HCT116 (cell line): ENCODE results near the gene EFS. TPM values are rescaled to one million over a fixed set of nuclear protein-coding genes. Genes with fewer than 3 reads are reported as not detected.
A peak's percentile ranks its signal among the peaks of the same experiment; 100 is the strongest.

Experiments used
- ATAC-seq: fragments of 200-7000 bp; cut with Tn5 transposase; 2 replicates; pipeline ENCODE4 v1.9.1; 2020; ENCODE audit warnings: mild to moderate bottlenecking, moderate library complexity
- BruUV-seq: library from RNA; stranded (reverse); fragments of 400-500 nt; replicated peaks from 2 replicates; lab custom pipeline; 2021; lab: Mats Ljungman, UMichigan
- CTCF ChIA-PET: fragments of 300-600 bp; sonication (Branson Sonifier 250); formaldehyde crosslinking; loops from one replicate; lab custom pipeline; 2021; ENCODE audit warnings: antibody characterized with exemption; lab: Charles Lee
- POLR2A ChIA-PET: fragments of 300-600, 350-600 bp; sonication (Branson Sonifier 250); formaldehyde crosslinking; loops from one replicate; lab custom pipeline; 2021; ENCODE audit warnings: antibody characterized with exemption; lab: Charles Lee
- RAD21 ChIA-PET, 2 experiments: fragments of 300-600 bp; sonication (Branson Sonifier 250); formaldehyde crosslinking; loops; one replicate each; lab custom pipeline; 2023; ENCODE audit warnings: low total read pairs in 2 of 2; ENCODE audit not compliant: uncharacterized antibody in 2 of 2, unreplicated experiment in 2 of 2, low non-redundant PET in 1 of 2; lab: Charles Lee
- DNase-seq: peaks from one replicate; pipeline ENCODE4 v3.0.0-alpha.2; 2010; ENCODE audit warnings: low read depth, low spot score
- H2AFZ ChIP-seq: fragments of 200-600 bp; shearing (Covaris generic), sonication (generic); 2 replicates; pipeline ENCODE4 v1.6.1; 2017; ENCODE audit warnings: low read depth, mixed run types, mixed read lengths, antibody characterized with exemption, low read length; ENCODE audit not compliant: poor library complexity, severe bottlenecking
- H3K27ac ChIP-seq: 2 replicates; pipeline ENCODE4 v1.5.1; 2012; ENCODE audit warnings: low read depth, low read length
- H3K27me3 ChIP-seq: fragments of 200-600 bp; sonication (generic); 2 replicates; pipeline ENCODE4 v1.6.1; 2016; ENCODE audit warnings: mixed run types, low read length, mixed read lengths; ENCODE audit not compliant: insufficient read depth
- H3K36me3 ChIP-seq, 2 experiments: fragments of 200-500 bp in 1 of 2; fragments of 200-600 bp in 1 of 2; sonication (Bioruptor generic) in 1 of 2; sonication (generic) in 1 of 2; 2 replicates each; pipeline versions ENCODE4 v1.5.1 to v1.6.1; 2014 to 2016; ENCODE audit warnings: low read length in 2 of 2, inconsistent platforms in 1 of 2, mixed read lengths in 1 of 2, mixed run types in 1 of 2; ENCODE audit not compliant: insufficient read depth in 2 of 2, control insufficient read depth in 1 of 2
- H3K4me1 ChIP-seq, 2 experiments: fragments of 200-600 bp in 1 of 2; sonication (generic) in 1 of 2; 2 replicates each; pipeline versions ENCODE4 v1.5.1 to v1.6.1; 2012 to 2017; ENCODE audit warnings: low read length in 2 of 2, inconsistent platforms in 1 of 2, mild to moderate bottlenecking in 1 of 2, mixed read lengths in 1 of 2, mixed run types in 1 of 2, moderate library complexity in 1 of 2; ENCODE audit not compliant: insufficient read depth in 2 of 2, control insufficient read depth in 1 of 2
- H3K4me2 ChIP-seq: fragments of 200-600 bp; sonication (generic); 2 replicates; pipeline ENCODE4 v1.6.1; 2017; ENCODE audit warnings: mixed run types, low read length, mixed read lengths
- H3K4me3 ChIP-seq, 2 experiments: fragments of 200-600 bp in 1 of 2; sonication (generic) in 1 of 2; replicated peaks in 1 of 2; 2 replicates each; pipeline ENCODE4 v1.5.1; 2011 to 2016; ENCODE audit warnings: low read length in 2 of 2, control low read depth in 1 of 2, low read depth in 1 of 2, mild to moderate bottlenecking in 1 of 2, mixed read lengths in 1 of 2, mixed run types in 1 of 2
- H3K79me2 ChIP-seq: fragments of 200-600 bp; sonication (generic); 2 replicates; pipeline ENCODE4 v1.6.1; 2017; ENCODE audit warnings: mild to moderate bottlenecking, mixed run types, low read length, moderate library complexity, mixed read lengths; ENCODE audit not compliant: insufficient read depth
- H3K9ac ChIP-seq: fragments of 200-600 bp; sonication (generic); 2 replicates; pipeline ENCODE4 v1.6.1; 2016; ENCODE audit warnings: low read length, mixed read lengths
- H3K9me2 ChIP-seq: fragments of 200-600 bp; sonication (generic), shearing (Covaris generic); 2 replicates; pipeline ENCODE4 v1.6.1; 2017; ENCODE audit warnings: mixed run types, mild to moderate bottlenecking, moderate library complexity; ENCODE audit not compliant: insufficient read depth
- H3K9me3 ChIP-seq, 2 experiments: fragments of 200-500 bp in 1 of 2; fragments of 200-600 bp in 1 of 2; sonication (Bioruptor generic) in 1 of 2; sonication (generic) in 1 of 2; 2 replicates each; pipeline ENCODE4 v1.6.1; 2014 to 2017; ENCODE audit warnings: low read length in 2 of 2, mixed read lengths in 2 of 2, inconsistent platforms in 1 of 2, low read depth in 1 of 2, mild to moderate bottlenecking in 1 of 2, mixed run types in 1 of 2, moderate library complexity in 1 of 2; ENCODE audit not compliant: control insufficient read depth in 1 of 2, insufficient read depth in 1 of 2
- H4K20me1 ChIP-seq: fragments of 200-600 bp; sonication (generic), shearing (Covaris generic); 2 replicates; pipeline ENCODE4 v1.6.1; 2017; ENCODE audit warnings: mixed run types, mild to moderate bottlenecking, moderate library complexity; ENCODE audit not compliant: insufficient read depth
- CBX3 ChIP-seq: IDR thresholded peaks from 2 replicates; pipeline ENCODE4 v1.6.1; 2012; ENCODE audit warnings: low read depth
- CEBPB ChIP-seq: IDR thresholded peaks from 2 replicates; pipeline ENCODE4 v1.6.1; 2012; ENCODE audit warnings: low read depth
- FOSL1 ChIP-seq: IDR thresholded peaks from 2 replicates; pipeline ENCODE4 v1.6.1; 2012; ENCODE audit warnings: low read depth
- JUND ChIP-seq: IDR thresholded peaks from 2 replicates; pipeline ENCODE4 v1.6.1; 2012
- MAX ChIP-seq: IDR thresholded peaks from 2 replicates; pipeline ENCODE4 v1.6.1; 2012
- POLR2A ChIP-seq: IDR thresholded peaks from 2 replicates; pipeline ENCODE4 v1.7.0; 2011; ENCODE audit warnings: borderline replicate concordance; ENCODE audit not compliant: insufficient read depth, insufficient read length; ENCODE audit errors: extremely low read depth
- POLR2AphosphoS5 ChIP-seq: IDR thresholded peaks from 2 replicates; pipeline ENCODE4 v1.6.1; 2011; ENCODE audit warnings: mild to moderate bottlenecking, low read depth, low read length, moderate library complexity
- YY1 ChIP-seq: IDR thresholded peaks from 2 replicates; pipeline ENCODE4 v1.6.1; 2011; ENCODE audit warnings: low read length, low read depth, moderate library complexity, mild to moderate bottlenecking; ENCODE audit not compliant: insufficient replicate concordance; ENCODE audit errors: extremely low read depth
- ZFX ChIP-seq: fragments of 450-650 bp; IDR thresholded peaks from 2 replicates; pipeline ENCODE4 v1.6.1; 2017
- intact Hi-C: fragments of 100-400 bp; cut with micrococcal nuclease; formaldehyde crosslinking; loops from 2 replicates; pipeline ENCODE4 v1.10.0; 2022
- total RNA-seq: library from RNA; stranded (reverse); gene quantifications from one replicate; pipeline ENCODE4 v1.2.1, GENCODE V29; 2021; ENCODE audit not compliant: unreplicated experiment
- TF ChIP-seq, protein P1 (sequence below): IDR thresholded peaks from 2 replicates; pipeline ENCODE4 v1.6.1; 2011; ENCODE audit warnings: mild to moderate bottlenecking, low read length, moderate library complexity; ENCODE audit not compliant: insufficient replicate concordance; ENCODE audit errors: extremely low read depth
- TF ChIP-seq, protein P2 (sequence below), 3 experiments: fragments of 200-600 bp in 1 of 3; sonication (generic) in 1 of 3; IDR thresholded peaks in 2 of 3; conservative IDR thresholded peaks in 1 of 3; 2 replicates each; pipeline ENCODE4 v1.5.1; 2012 to 2017; ENCODE audit warnings: low read depth in 2 of 3, low read length in 2 of 3, antibody characterized with exemption in 1 of 3, borderline replicate concordance in 1 of 3, control low read depth in 1 of 3, mild to moderate bottlenecking in 1 of 3, mixed read lengths in 1 of 3, mixed run types in 1 of 3, moderate library complexity in 1 of 3; ENCODE audit not compliant: insufficient read depth in 1 of 3

The EFS gene
- total RNA-seq, 1 experiment from 2014 or later, result 0.10 TPM

DNA sequence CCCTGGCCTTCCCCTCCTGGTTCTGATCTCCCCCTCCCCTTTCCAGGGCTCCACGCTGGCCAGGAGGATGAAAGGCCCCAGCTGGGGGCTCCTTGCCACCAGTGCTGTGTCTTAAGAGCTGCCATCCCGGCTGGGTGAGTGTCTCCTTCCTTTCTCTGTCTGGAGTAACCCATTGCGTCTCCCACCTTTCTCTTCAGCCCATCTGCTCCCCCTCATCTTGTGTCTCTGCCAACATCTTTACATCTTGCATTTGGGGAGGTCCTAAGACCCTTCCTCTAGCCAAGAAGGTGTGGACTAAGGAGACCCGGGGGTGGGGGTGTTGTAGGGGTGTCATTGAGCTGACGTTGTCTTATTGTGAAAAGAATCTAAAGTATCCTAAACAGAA is 57.8 kb downstream of the EFS start:
- Histone ChIP-seq H3K9me2 (no peaks in the 10 kb centered on the region), H2AFZ (no peak overlapping the region), H3K9ac (peak overlapping the region; percentile 81), H3K27ac (peak overlapping the region; percentile 79), H3K27me3 (no peaks in the 10 kb centered on the region), H3K4me2 (peak overlapping the region; percentile 92), H3K4me3 (peak overlapping the region; percentile 76 to 99), H3K79me2 (peaks cover 54% of the 10 kb centered on the region), H4K20me1 (no peaks in the 10 kb centered on the region), H3K9me3 (no peaks in the 10 kb centered on the region), H3K36me3 (peaks cover 24 to 39% of the 10 kb centered on the region in 2 experiments), H3K4me1 (peaks cover 19 to 36% of the 10 kb centered on the region in 2 experiments)
- intact Hi-C loops, result loop anchor here (10.0 kb wide), 1 partner anchor 322 kb away; the partner anchor contains the start of gene AJUBA
- DNase-seq, result no peak
- no TSS peak for BruUV-seq
- ChIA-PET POLR2A (interaction anchor here (0.6 to 2.4 kb wide), 6 partner anchors 12 to 238 kb away, joined by 3 to 21 read pairs (median 6); partner anchors contain the start of genes ACIN1, C14orf119, HOMEZ and PABPN1), RAD21 (interaction anchor here in 1 of 2 experiments (1.4 kb wide), 1 partner anchor 15 kb away, joined by 8 read pairs; the partner anchor contains the start of gene PABPN1), CTCF (interaction anchor here (0.6 to 2.4 kb wide), 4 partner anchors 14 to 726 kb away, joined by 3 to 15 read pairs (median 4); partner anchors contain the start of gene PABPN1)
- ATAC-seq, result no peak; the same call in 1 of the 2 replicates
- no peak for TF ChIP-seq POLR2AphosphoS5
- peak; percentile 75 for TF ChIP-seq ZFX
- TF ChIP-seq CBX3, result no peak

- TF ChIP-seq, protein P1, sequence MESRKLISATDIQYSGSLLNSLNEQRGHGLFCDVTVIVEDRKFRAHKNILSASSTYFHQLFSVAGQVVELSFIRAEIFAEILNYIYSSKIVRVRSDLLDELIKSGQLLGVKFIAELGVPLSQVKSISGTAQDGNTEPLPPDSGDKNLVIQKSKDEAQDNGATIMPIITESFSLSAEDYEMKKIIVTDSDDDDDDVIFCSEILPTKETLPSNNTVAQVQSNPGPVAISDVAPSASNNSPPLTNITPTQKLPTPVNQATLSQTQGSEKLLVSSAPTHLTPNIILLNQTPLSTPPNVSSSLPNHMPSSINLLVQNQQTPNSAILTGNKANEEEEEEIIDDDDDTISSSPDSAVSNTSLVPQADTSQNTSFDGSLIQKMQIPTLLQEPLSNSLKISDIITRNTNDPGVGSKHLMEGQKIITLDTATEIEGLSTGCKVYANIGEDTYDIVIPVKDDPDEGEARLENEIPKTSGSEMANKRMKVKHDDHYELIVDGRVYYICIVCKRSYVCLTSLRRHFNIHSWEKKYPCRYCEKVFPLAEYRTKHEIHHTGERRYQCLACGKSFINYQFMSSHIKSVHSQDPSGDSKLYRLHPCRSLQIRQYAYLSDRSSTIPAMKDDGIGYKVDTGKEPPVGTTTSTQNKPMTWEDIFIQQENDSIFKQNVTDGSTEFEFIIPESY, result no peak
- peak; percentile 64 for TF ChIP-seq POLR2A
- TF ChIP-seq YY1, result peak; percentile 83
- TF ChIP-seq MAX, result no peak
- no peak for TF ChIP-seq CEBPB
- peak; percentile 89 for TF ChIP-seq ZFX
- peak; percentile 89 for TF ChIP-seq POLR2AphosphoS5
- TF ChIP-seq JUND, result no peak
- TF ChIP-seq, protein P2, sequence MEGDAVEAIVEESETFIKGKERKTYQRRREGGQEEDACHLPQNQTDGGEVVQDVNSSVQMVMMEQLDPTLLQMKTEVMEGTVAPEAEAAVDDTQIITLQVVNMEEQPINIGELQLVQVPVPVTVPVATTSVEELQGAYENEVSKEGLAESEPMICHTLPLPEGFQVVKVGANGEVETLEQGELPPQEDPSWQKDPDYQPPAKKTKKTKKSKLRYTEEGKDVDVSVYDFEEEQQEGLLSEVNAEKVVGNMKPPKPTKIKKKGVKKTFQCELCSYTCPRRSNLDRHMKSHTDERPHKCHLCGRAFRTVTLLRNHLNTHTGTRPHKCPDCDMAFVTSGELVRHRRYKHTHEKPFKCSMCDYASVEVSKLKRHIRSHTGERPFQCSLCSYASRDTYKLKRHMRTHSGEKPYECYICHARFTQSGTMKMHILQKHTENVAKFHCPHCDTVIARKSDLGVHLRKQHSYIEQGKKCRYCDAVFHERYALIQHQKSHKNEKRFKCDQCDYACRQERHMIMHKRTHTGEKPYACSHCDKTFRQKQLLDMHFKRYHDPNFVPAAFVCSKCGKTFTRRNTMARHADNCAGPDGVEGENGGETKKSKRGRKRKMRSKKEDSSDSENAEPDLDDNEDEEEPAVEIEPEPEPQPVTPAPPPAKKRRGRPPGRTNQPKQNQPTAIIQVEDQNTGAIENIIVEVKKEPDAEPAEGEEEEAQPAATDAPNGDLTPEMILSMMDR (IDR thresholded peaks at IDR 0.05 in 2 of 3, conservative IDR thresholded peaks at IDR 0.05 in 1 of 3; ENCODE audit: borderline replicate concordance in 1 of 3, insufficient read depth in 1 of 3, low read depth in 2 of 3, low read length in 2 of 3), result no peak
- TF ChIP-seq FOSL1, result no peak
- peaks cover 19 to 40% of the 10 kb centered on the region in 2 experiments for H3K4me1 ChIP-seq
- H3K4me3 ChIP-seq, result peak within 1 kb of the TSS; percentile 76 to 99
- H3K9ac ChIP-seq, result peak within 1 kb of the TSS; percentile 81
- H3K9me3 ChIP-seq, result no peaks in the 10 kb centered on the region
- peak within 1 kb of the TSS; percentile 79 for H3K27ac ChIP-seq
- H3K9me2 ChIP-seq, result no peaks in the 10 kb centered on the region
- intact Hi-C loops, result loop anchor here (10.0 kb wide), 1 partner anchor 322 kb away; the partner anchor contains the start of gene AJUBA
- ChIA-PET CTCF (interaction anchor here (0.6 to 2.4 kb wide), 4 partner anchors 14 to 726 kb away, joined by 3 to 15 read pairs (median 4); partner anchors contain the start of gene PABPN1), RAD21 (interaction anchor here in 1 of 2 experiments (1.4 kb wide), 1 partner anchor 15 kb away, joined by 8 read pairs; the partner anchor contains the start of gene PABPN1), POLR2A (interaction anchor here (0.6 to 2.4 kb wide), 6 partner anchors 13 to 238 kb away, joined by 3 to 21 read pairs (median 6); partner anchors contain the start of genes ACIN1, C14orf119, HOMEZ and PABPN1)
- TSS peak; percentile 53 for BruUV-seq
- H3K79me2 ChIP-seq, result peaks cover 50% of the 10 kb centered on the region
- H3K36me3 ChIP-seq, result peaks cover 20 to 39% of the 10 kb centered on the region in 2 experiments
- no peaks in the 10 kb centered on the region for H3K27me3 ChIP-seq
- ATAC-seq (peak; percentile 57), DNase-seq (peak; percentile 76)
- peak within 1 kb of the TSS; percentile 92 for H3K4me2 ChIP-seq
- no peaks in the 10 kb centered on the region for H4K20me1 ChIP-seq
- H2AFZ ChIP-seq, result no peak within 1 kb of the TSS
These were observed 58.4 kb downstream of the EFS start, which contains the start of gene BCL2L2 for GRCh38 chr14:23306412-23307145. Gene BCL2L2, plus strand, starts transcription at chr14:23306833. Its CDS starts 935 bp downstream, at chr14:23307768.
